ENCODE measurements around the gene KLHL18.
"Not testable (repeated sequence)": the region's sequence is repeated elsewhere in the genome, so short reads cannot be mapped to it uniquely, and the experiment has no call there.

Gene KLHL18

GRCh38 chr3:47365213-47366153, 82.7 kb downstream of the KLHL18 start:
- H3K27me3 ChIP-seq (ENCODE audit: insufficient read depth, low read depth, severe bottlenecking) = no peaks in the 10 kb centered on the region
- no peak overlapping the region for H3K27ac ChIP-seq
- H3K4me3 ChIP-seq (ENCODE audit: low read depth, low read length) = no peak overlapping the region
- no peak for DNase-seq
- H3K36me3 ChIP-seq = no peaks in the 10 kb centered on the region
- H3K9me3 ChIP-seq (ENCODE audit: severe bottlenecking) = no peaks in the 10 kb centered on the region
- no peak for TF ChIP-seq CTCF (IDR thresholded peaks at IDR 0.05; ENCODE audit: low read depth, low read length)

- Histone ChIP-seq H3K36me3 (no peaks in the 10 kb centered on the region), H3K4me3 (ENCODE audit: low read depth, low read length) (no peak overlapping the region), H3K27me3 (ENCODE audit: insufficient read depth, low read depth, severe bottlenecking) (no peaks in the 10 kb centered on the region), H3K9me3 (ENCODE audit: severe bottlenecking) (no peaks in the 10 kb centered on the region), H3K27ac (no peak overlapping the region)
- DNase-seq = no peak
- no peak for TF ChIP-seq CTCF (IDR thresholded peaks at IDR 0.05; ENCODE audit: low read depth, low read length)
Observed at GRCh38 chr3:47366833-47367232, 84.1 kb downstream of the KLHL18 start.

DNA sequence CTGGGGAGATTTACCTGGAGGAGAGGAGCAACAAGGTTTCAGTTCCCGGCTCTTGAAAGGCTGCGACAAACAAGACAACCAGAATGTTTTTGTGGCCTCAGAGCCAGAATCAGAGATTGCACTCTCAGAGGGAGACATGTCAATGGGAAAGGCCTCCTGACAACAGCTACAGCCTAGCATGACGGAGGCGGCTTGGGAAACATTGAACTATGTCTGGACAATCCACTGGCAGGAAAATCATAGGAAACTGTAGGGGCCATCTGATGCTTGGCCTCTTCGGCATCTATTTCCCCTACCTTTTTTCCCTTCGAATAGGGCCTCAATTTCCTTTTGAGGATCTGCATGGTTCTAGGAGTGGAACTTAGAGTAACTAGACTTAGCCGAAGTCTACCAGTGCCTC, 84.9 kb downstream of the KLHL18 start:
- Histone ChIP-seq H3K27ac (no peak overlapping the region), H3K27me3 (ENCODE audit: insufficient read depth, low read depth, severe bottlenecking) (no peaks in the 10 kb centered on the region), H3K4me3 (ENCODE audit: low read depth, low read length) (no peak overlapping the region), H3K36me3 (no peaks in the 10 kb centered on the region), H3K9me3 (ENCODE audit: severe bottlenecking) (no peaks in the 10 kb centered on the region)
- no peak for TF ChIP-seq CTCF (IDR thresholded peaks at IDR 0.05; ENCODE audit: low read depth, low read length)
- DNase-seq = no peak

DNA sequence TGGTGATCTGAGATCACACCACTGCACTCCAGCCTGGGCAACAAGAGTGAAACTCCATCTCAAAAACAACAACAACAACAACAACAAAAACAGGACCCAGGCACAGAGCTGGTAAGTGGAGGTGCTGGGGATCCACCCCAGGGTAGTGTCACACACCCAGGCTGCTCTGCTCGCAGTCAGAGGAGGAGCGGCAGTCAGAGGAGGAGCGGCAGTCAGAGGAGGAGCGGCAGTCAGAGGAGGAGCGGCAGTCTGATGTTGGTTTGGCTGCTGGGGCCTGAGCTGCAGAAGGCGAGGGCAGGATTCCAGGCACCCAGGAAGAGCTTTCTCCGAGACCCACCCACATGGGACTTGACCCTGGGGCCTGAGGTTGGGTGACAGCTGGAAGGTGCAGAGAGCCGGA, 87.3 kb downstream of the KLHL18 start:
- not testable (repeated sequence) for H3K4me3 ChIP-seq (ENCODE audit: low read depth, low read length); H3K9me3 ChIP-seq (ENCODE audit: severe bottlenecking); DNase-seq; H3K27ac ChIP-seq; H3K27me3 ChIP-seq (ENCODE audit: insufficient read depth, low read depth, severe bottlenecking); H3K36me3 ChIP-seq

GRCh38 chr3:47370887-47371697, 88.3 kb downstream of the KLHL18 start:
- Histone ChIP-seq H3K27me3 (ENCODE audit: insufficient read depth, low read depth, severe bottlenecking) (no peaks in the 10 kb centered on the region), H3K9me3 (ENCODE audit: severe bottlenecking) (no peaks in the 10 kb centered on the region), H3K36me3 (no peaks in the 10 kb centered on the region), H3K27ac (no peak overlapping the region), H3K4me3 (ENCODE audit: low read depth, low read length) (no peak overlapping the region)
- peak; percentile 54 for TF ChIP-seq CTCF (IDR thresholded peaks at IDR 0.05; ENCODE audit: low read depth, low read length)
- DNase-seq = peak; percentile 35

DNA sequence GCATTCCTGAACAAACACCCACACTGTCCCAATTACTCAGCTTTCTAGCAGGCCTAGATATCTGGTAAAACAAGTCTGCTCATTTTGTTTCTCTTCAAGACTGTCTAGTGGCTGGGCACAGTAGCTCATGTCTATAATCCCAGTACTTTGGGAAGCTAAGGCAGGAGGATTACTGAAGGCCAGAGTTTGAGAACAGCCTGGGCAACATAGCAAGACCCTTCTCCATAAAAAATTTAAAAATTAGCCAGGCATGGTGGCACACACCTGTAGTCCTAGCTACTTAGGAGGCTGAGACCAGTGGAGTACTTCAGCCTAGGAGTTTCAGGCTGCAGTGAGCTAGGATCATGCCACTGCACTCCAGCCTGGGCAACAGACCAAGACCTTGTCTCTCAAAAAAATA, 91.8 kb downstream of the KLHL18 start:
- DNase-seq = no peak
- Histone ChIP-seq H3K27me3 (ENCODE audit: insufficient read depth, low read depth, severe bottlenecking) (no peaks in the 10 kb centered on the region), H3K4me3 (ENCODE audit: low read depth, low read length) (no peak overlapping the region), H3K9me3 (ENCODE audit: severe bottlenecking) (no peaks in the 10 kb centered on the region), H3K36me3 (no peaks in the 10 kb centered on the region), H3K27ac (no peak overlapping the region)
- no peak for TF ChIP-seq CTCF (IDR thresholded peaks at IDR 0.05; ENCODE audit: low read depth, low read length)
